Tibial nerve (tissue), 4 donors: ENCODE data around the gene CMTM2.
"Not testable (repeated sequence)": the region's sequence is repeated elsewhere in the genome, so short reads cannot be mapped to it uniquely, and the experiment has no call there.

Experiments
- CTCF ChIP-seq, 5 experiments: fragments of 200-600 bp in 3 of 5; fragments of 450-650 bp in 2 of 5; sonication (generic) in 3 of 5; IDR thresholded peaks; one replicate each; pipeline ENCODE4 v1.5.1; 2016 to 2019; ENCODE audit warnings: antibody characterized with exemption in 5 of 5, mild to moderate bottlenecking in 3 of 5, moderate library complexity in 2 of 5
- EP300 ChIP-seq, 2 donors: sonication (generic); formaldehyde crosslinking; IDR thresholded peaks; one replicate each; pipeline ENCODE4 v1.6.1; 2017; ENCODE audit warnings: antibody characterized with exemption in 2 of 2, mild to moderate bottlenecking in 1 of 2
- POLR2A ChIP-seq, 2 donors: fragments of 450-650 bp; IDR thresholded peaks; one replicate each; pipeline ENCODE4 v1.6.1; 2017; ENCODE audit warnings: antibody characterized with exemption in 2 of 2, mild to moderate bottlenecking in 2 of 2, moderate library complexity in 2 of 2

- not testable (repeated sequence) for TF ChIP-seq CTCF, POLR2A, EP300 (IDR thresholded peaks at IDR 0.05)
These were observed 17.3 kb downstream of the CMTM2 start for GRCh38 chr16:66596559-66596958.
